ENCODE data around the gene USP53.

The USP53 gene

DNA sequence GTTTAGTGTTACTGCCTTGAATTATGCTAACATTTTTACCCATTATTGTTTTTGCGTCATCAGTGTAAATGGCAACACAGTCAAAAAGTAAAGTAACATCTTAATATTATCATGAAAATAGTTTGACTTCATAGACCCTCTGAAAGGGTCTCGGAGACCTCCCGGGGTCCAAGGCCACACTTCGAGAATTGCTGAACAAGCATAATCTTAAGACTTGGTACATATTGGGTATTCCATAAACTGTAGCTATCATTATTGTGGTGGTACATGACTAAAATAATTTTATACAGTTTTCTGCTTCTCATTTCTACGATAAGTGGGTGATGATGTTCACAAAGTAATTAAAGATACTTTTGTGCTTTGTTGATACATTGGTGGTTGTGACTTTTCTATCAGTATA, 76.8 kb downstream of the USP53 start:
- Histone ChIP-seq H3K9me2 (replicated peaks; ENCODE audit: control insufficient read depth, low read length) (no peaks in the 10 kb centered on the region), H4K20me1 (ENCODE audit: control insufficient read depth, insufficient read depth, low read depth, low read length) (no peaks in the 10 kb centered on the region), H3K9me3 (ENCODE audit: control insufficient read depth, insufficient read depth, low read length) (no peaks in the 10 kb centered on the region), H3K27ac (ENCODE audit: low read depth, low read length) (no peak overlapping the region), H3K79me2 (ENCODE audit: control insufficient read depth, low read length) (peaks cover 53% of the 10 kb centered on the region), H3K4me1 (ENCODE audit: control insufficient read depth, low read length) (peaks cover 34% of the 10 kb centered on the region), H3K36me3 (ENCODE audit: control insufficient read depth, low read length) (peaks cover 89% of the 10 kb centered on the region), H3K27me3 (ENCODE audit: control insufficient read depth, low read length) (no peaks in the 10 kb centered on the region), H3K4me3 (ENCODE audit: low read length) (no peak overlapping the region), H3K4me2 (ENCODE audit: low read length) (no peak overlapping the region), H3F3A (ENCODE audit: control insufficient read depth, insufficient read depth) (peaks cover 25% of the 10 kb centered on the region)
- TF ChIP-seq EZH2phosphoT487 (IDR thresholded peaks at IDR 0.05; ENCODE audit: borderline replicate concordance, low read length): no peak
- TF ChIP-seq, protein P1, sequence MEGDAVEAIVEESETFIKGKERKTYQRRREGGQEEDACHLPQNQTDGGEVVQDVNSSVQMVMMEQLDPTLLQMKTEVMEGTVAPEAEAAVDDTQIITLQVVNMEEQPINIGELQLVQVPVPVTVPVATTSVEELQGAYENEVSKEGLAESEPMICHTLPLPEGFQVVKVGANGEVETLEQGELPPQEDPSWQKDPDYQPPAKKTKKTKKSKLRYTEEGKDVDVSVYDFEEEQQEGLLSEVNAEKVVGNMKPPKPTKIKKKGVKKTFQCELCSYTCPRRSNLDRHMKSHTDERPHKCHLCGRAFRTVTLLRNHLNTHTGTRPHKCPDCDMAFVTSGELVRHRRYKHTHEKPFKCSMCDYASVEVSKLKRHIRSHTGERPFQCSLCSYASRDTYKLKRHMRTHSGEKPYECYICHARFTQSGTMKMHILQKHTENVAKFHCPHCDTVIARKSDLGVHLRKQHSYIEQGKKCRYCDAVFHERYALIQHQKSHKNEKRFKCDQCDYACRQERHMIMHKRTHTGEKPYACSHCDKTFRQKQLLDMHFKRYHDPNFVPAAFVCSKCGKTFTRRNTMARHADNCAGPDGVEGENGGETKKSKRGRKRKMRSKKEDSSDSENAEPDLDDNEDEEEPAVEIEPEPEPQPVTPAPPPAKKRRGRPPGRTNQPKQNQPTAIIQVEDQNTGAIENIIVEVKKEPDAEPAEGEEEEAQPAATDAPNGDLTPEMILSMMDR (IDR thresholded peaks at IDR 0.05; ENCODE audit: low read depth, low read length, poor library complexity, severe bottlenecking): no peak

DNA sequence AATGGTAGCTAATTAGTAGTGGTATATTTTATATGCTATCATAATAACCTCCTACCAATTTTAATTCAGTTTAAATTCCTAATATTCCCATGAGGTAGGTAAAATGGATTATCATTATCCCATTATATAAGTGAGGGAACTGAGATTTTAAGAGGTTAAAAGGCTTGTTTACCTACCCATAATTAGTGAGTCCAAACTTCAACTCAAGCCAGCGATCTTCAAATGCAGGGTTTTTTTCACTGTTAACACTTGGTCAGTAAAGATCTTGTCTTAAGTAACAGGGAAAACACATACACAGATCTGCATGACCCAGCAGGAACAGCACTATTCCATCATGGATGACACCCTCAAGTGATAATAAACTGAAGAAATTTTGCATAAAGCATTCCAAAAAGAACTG, 78.1 kb downstream of the USP53 start:
- Histone ChIP-seq H3K27me3 (ENCODE audit: control insufficient read depth, low read length) (no peaks in the 10 kb centered on the region), H3F3A (ENCODE audit: control insufficient read depth, insufficient read depth) (peaks cover 30% of the 10 kb centered on the region), H3K27ac (ENCODE audit: low read depth, low read length) (no peak overlapping the region), H3K9me3 (ENCODE audit: control insufficient read depth, insufficient read depth, low read length) (no peaks in the 10 kb centered on the region), H3K4me3 (ENCODE audit: low read length) (no peak overlapping the region), H3K79me2 (ENCODE audit: control insufficient read depth, low read length) (peaks cover 47% of the 10 kb centered on the region), H4K20me1 (ENCODE audit: control insufficient read depth, insufficient read depth, low read depth, low read length) (no peaks in the 10 kb centered on the region), H3K36me3 (ENCODE audit: control insufficient read depth, low read length) (peaks cover 91% of the 10 kb centered on the region), H3K4me1 (ENCODE audit: control insufficient read depth, low read length) (peaks cover 21% of the 10 kb centered on the region), H3K9me2 (replicated peaks; ENCODE audit: control insufficient read depth, low read length) (no peaks in the 10 kb centered on the region), H3K4me2 (ENCODE audit: low read length) (no peak overlapping the region)
- TF ChIP-seq, protein P1 (IDR thresholded peaks at IDR 0.05; ENCODE audit: low read depth, low read length, poor library complexity, severe bottlenecking): no peak
- TF ChIP-seq EZH2phosphoT487 (IDR thresholded peaks at IDR 0.05; ENCODE audit: borderline replicate concordance, low read length): no peak

DNA sequence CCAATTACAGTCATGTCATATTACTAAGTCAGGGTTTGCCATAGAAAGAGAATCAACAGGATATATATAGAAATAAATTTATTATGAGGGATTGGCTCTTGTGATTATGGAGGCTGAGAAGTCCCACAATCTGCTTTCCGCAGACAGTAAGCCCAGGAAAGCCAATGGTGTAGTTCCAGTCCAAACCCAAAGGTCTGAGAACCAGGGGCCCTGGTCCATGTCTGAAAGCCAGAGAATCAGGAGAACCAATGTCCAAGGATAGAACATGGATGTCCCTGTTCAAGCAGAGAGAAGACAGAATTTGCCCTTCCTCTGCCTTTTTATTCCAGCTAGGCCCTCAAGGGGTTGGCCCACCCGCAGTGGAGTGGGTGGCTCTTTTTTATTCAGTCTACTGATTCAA, 83.8 kb downstream of the USP53 start:
- H3F3A ChIP-seq (ENCODE audit: control insufficient read depth, insufficient read depth): peaks cover 67% of the 10 kb centered on the region
- peaks cover 37% of the 10 kb centered on the region for H3K4me1 ChIP-seq (ENCODE audit: control insufficient read depth, low read length)
- H3K27me3 ChIP-seq (ENCODE audit: control insufficient read depth, low read length): no peaks in the 10 kb centered on the region
- no peaks in the 10 kb centered on the region for H4K20me1 ChIP-seq (ENCODE audit: control insufficient read depth, insufficient read depth, low read depth, low read length)
- peaks cover 84% of the 10 kb centered on the region for H3K36me3 ChIP-seq (ENCODE audit: control insufficient read depth, low read length)
- no peak overlapping the region for H3K27ac ChIP-seq (ENCODE audit: low read depth, low read length)
- no peaks in the 10 kb centered on the region for H3K9me3 ChIP-seq (ENCODE audit: control insufficient read depth, insufficient read depth, low read length)
- TF ChIP-seq EZH2phosphoT487 (IDR thresholded peaks at IDR 0.05; ENCODE audit: borderline replicate concordance, low read length): no peak
- TF ChIP-seq, protein P1 (IDR thresholded peaks at IDR 0.05; ENCODE audit: low read depth, low read length, poor library complexity, severe bottlenecking): no peak
- no peaks in the 10 kb centered on the region for H3K9me2 ChIP-seq (replicated peaks; ENCODE audit: control insufficient read depth, low read length)
- 0 out of 2 replicates have a peak overlapping the region, but pooled peaks have one; percentile 8 for H3K4me3 ChIP-seq (ENCODE audit: low read length)
- H3K79me2 ChIP-seq (ENCODE audit: control insufficient read depth, low read length): peaks cover 62% of the 10 kb centered on the region
- peak overlapping the region; percentile 29 for H3K4me2 ChIP-seq (ENCODE audit: low read length)
